Endodermal cell (in vitro differentiated cells): Measurements from ENCODE around the gene CFAP46. TPM values are rescaled to one million over a fixed set of nuclear protein-coding genes. Genes with fewer than 3 reads are reported as not detected.

Experiments used
- DNase-seq: peaks from one replicate; pipeline ENCODE4 v3.0.0-alpha.2; 2017
- H3K27ac ChIP-seq: 2 replicates; pipeline ENCODE4 v1.5.1; 2013; ENCODE audit warnings: mild to moderate bottlenecking, low read depth, low read length, moderate library complexity
- H3K27me3 ChIP-seq: 2 replicates; pipeline ENCODE4 v1.6.1; 2013; ENCODE audit warnings: mild to moderate bottlenecking, low read length, moderate library complexity; ENCODE audit not compliant: insufficient read depth, control insufficient read depth, poor library complexity, severe bottlenecking
- H3K36me3 ChIP-seq: 2 replicates; pipeline ENCODE4 v1.7.0; 2013; ENCODE audit warnings: mild to moderate bottlenecking, low read length, moderate library complexity; ENCODE audit not compliant: control insufficient read depth, insufficient read depth
- H3K4me1 ChIP-seq: one replicate; pipeline ENCODE4 v1.7.0; 2013; ENCODE audit warnings: low read length; ENCODE audit not compliant: control insufficient read depth, insufficient read depth
- H3K4me3 ChIP-seq: 2 replicates; pipeline ENCODE4 v1.5.1; 2013; ENCODE audit warnings: mild to moderate bottlenecking, low read length, moderate library complexity
- H3K9ac ChIP-seq: 2 replicates; pipeline ENCODE4 v1.6.1; 2013; ENCODE audit warnings: mild to moderate bottlenecking, low read length, moderate library complexity; ENCODE audit not compliant: poor library complexity, severe bottlenecking; ENCODE audit errors: extremely low read depth
- H3K9me3 ChIP-seq: 2 replicates; pipeline ENCODE4 v1.6.1; 2013; ENCODE audit warnings: mild to moderate bottlenecking, low read length, moderate library complexity; ENCODE audit not compliant: control insufficient read depth
- H3K27ac Mint-ChIP-seq: 2 replicates; pipeline ENCODE4 v1.8.0; 2020; ENCODE audit warnings: mixed read lengths
- H3K27me3 Mint-ChIP-seq: 2 replicates; pipeline ENCODE4 v1.8.0; 2021; ENCODE audit warnings: mild to moderate bottlenecking, mixed read lengths; ENCODE audit not compliant: insufficient read depth
- H3K36me3 Mint-ChIP-seq: 2 replicates; pipeline ENCODE4 v1.8.0; 2020; ENCODE audit warnings: low read depth, mixed read lengths
- H3K4me1 Mint-ChIP-seq: 2 replicates; pipeline ENCODE4 v1.8.0; 2020; ENCODE audit warnings: mixed read lengths
- H3K4me3 Mint-ChIP-seq: 2 replicates; pipeline ENCODE4 v1.8.0; 2020; ENCODE audit warnings: mild to moderate bottlenecking, moderate library complexity, mixed read lengths
- H3K9me3 Mint-ChIP-seq: 2 replicates; pipeline ENCODE4 v1.8.0; 2020; ENCODE audit warnings: mild to moderate bottlenecking, mixed read lengths
- CTCF ChIP-seq: fragments of 200-600 bp; sonication (generic); conservative IDR thresholded peaks from 2 replicates; pipeline ENCODE4 v1.5.0; 2021; ENCODE audit warnings: antibody characterized with exemption, mild to moderate bottlenecking
- WGBS, 2 experiments: methylation state at CpG; one replicate each; pipeline versions ENCODE4 v1.1.5 to v1.1.7; 2013; ENCODE audit warnings: missing lambda C conversion rate in 2 of 2, mixed read lengths in 1 of 2; ENCODE audit not compliant: insufficient coverage in 1 of 2, insufficient read length in 1 of 2; 5-methylcytosine and 5-hydroxymethylcytosine counted together
- total RNA-seq, 2 donors: library from RNA; stranded (reverse); fragmentation: NEBNext Ultra II Directional in 1 of 2; extraction: Animal tissue kit (Norgen Biotek cat#: 25700) in 1 of 2; gene quantifications; 2 replicates in 1 of 2; 3 replicates in 1 of 2; pipeline ENCODE4 v1.2.1, GENCODE V29; 2021

CFAP46 gene
- total RNA-seq, 2 donors from 2014 or later, result 9.9 to 10.5 TPM

DNA sequence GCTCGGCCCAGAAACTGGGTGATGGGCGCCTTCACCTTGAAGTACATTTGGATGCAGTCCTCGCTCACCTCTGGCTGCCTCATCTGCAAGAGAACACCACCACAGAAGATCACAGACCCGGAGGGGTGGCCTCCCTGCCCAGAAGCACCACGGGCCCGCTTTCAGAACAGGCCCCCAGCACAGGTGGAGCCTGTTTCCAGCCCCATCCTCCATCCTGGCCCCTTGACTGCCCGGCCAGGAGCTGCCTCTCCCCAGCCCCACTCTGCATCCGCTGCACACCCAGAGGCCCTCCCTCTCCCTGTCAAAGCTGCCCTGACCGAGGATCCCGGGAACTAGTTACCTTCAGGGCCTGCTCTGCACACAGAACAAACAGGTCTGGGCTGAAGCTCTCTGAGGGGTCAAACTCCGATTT is 724 bp downstream of the CFAP46 start:
- Histone ChIP-seq H3K36me3 (peaks cover 26% of the 10 kb centered on the region), H3K9ac (peak overlapping the region; percentile 15), H3K27ac (no peak overlapping the region), H3K9me3 (no peaks in the 10 kb centered on the region), H3K4me3 (peak overlapping the region; percentile 84), H3K4me1 (no peaks in the 10 kb centered on the region), H3K27me3 (no peaks in the 10 kb centered on the region)
- Mint-ChIP-seq H3K36me3 (peaks cover 7% of the 10 kb centered on the region), H3K9me3 (no peaks in the 10 kb centered on the region), H3K27me3 (peaks cover 7% of the 10 kb centered on the region), H3K4me3 (peak overlapping the region; percentile 61), H3K27ac (peak overlapping the region; percentile 52), H3K4me1 (peaks cover 5% of the 10 kb centered on the region)
- TF ChIP-seq CTCF, result no peak
- WGBS, 2 experiments, result 75 to 77% methylated on average over 7 to 11 of the region's 11 CpGs
- DNase-seq, result no peak

GRCh38 chr10:132940791-132941465 is 1.4 kb downstream of the CFAP46 start:
- peaks cover 5% of the 10 kb centered on the region for H3K4me1 Mint-ChIP-seq

DNA sequence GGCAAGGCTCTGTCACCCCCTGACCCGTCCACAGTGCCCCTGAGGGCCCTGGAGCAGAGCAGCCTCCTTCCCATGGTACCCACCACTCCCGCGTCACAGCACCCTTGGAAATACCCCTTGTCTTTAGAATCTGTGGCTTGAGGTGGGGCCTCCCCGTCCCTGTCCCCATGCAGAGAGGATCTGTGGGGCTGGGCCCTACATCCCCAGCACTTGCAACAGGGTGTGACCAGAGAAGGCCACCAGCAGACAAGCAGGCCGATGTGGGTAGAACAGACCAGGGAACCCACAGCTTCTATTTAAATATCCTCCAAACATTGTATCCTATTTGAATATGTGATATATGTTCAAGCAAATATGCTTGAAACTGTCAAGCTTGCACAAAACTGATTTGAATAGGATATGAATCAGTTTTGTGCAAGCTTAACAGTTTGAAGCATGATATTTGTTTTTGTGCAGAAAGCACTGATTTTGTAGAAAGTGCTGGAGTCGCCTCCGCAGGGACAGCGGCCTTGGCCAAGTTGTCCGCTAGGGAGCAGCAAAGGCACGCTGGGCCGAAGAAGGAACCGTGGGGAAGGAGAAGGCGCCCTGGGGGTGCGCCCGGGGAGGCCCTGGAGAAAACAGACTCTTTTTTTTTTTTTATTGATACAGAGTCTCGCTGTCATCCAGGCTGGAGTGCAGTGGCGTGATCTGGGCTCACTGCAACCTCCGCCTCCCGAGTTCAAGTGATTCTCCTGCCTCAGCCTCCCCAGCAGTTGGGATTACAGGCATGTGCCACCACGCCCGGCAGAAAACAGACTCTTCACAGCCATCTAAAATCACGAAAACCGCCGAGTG is 2.2 kb downstream of the CFAP46 start:
- peaks cover 3% of the 10 kb centered on the region for H3K27me3 Mint-ChIP-seq
- H3K9me3 Mint-ChIP-seq, result no peaks in the 10 kb centered on the region
- H3K36me3 ChIP-seq, result peaks cover 29% of the 10 kb centered on the region
- peaks cover 5% of the 10 kb centered on the region for H3K4me1 Mint-ChIP-seq
- H3K9me3 ChIP-seq, result no peaks in the 10 kb centered on the region
- H3K27ac Mint-ChIP-seq, result no peak overlapping the region
- peak; percentile 90 for TF ChIP-seq CTCF
- H3K4me1 ChIP-seq, result no peaks in the 10 kb centered on the region
- peak overlapping the region; percentile 18 for H3K4me3 Mint-ChIP-seq
- H3K27ac ChIP-seq, result no peak overlapping the region
- WGBS, 2 experiments, result 53 to 64% methylated on average over 14 to 23 of the region's 24 CpGs
- peaks cover 7% of the 10 kb centered on the region for H3K36me3 Mint-ChIP-seq
- DNase-seq, result peak; percentile 89
- no peaks in the 10 kb centered on the region for H3K27me3 ChIP-seq
- no peak overlapping the region for H3K9ac ChIP-seq
- H3K4me3 ChIP-seq, result no peak overlapping the region

More at GRCh38 chr10:132940791-132941465, 1.4 kb downstream of the CFAP46 start:
- Histone ChIP-seq H3K36me3 (peaks cover 29% of the 10 kb centered on the region), H3K9me3 (no peaks in the 10 kb centered on the region), H3K4me1 (no peaks in the 10 kb centered on the region), H3K4me3 (peak overlapping the region; percentile 84), H3K27me3 (no peaks in the 10 kb centered on the region), H3K27ac (no peak overlapping the region), H3K9ac (no peak overlapping the region)
- Mint-ChIP-seq H3K4me3 (peak overlapping the region; percentile 61), H3K27me3 (peaks cover 6% of the 10 kb centered on the region), H3K36me3 (peaks cover 7% of the 10 kb centered on the region), H3K9me3 (no peaks in the 10 kb centered on the region), H3K27ac (no peak overlapping the region)
- WGBS, 2 experiments, result 91 to 92% methylated on average over 22 to 28 of the region's 28 CpGs
- no peak for TF ChIP-seq CTCF
- no peak for DNase-seq
